Left ventricle myocardium inferior (tissue), 1 donor: Measurements from ENCODE around the gene PC. TPM values are rescaled to one million over a fixed set of nuclear protein-coding genes. Genes with fewer than 3 reads are reported as not detected.
A peak's percentile ranks its signal among the peaks of the same experiment; 100 is the strongest.

Experiments used
- DNase-seq: peaks from one replicate; pipeline ENCODE4 v3.0.0-alpha.2; 2020
- H3K27ac ChIP-seq: fragments of 200-600 bp; replicated peaks from 2 replicates; pipeline ENCODE4 v1.8.0; 2021
- H3K27me3 ChIP-seq: fragments of 200-600 bp; 2 replicates; pipeline ENCODE4 v1.8.0; 2021; ENCODE audit warnings: low read depth
- H3K36me3 ChIP-seq: fragments of 200-600 bp; 2 replicates; pipeline ENCODE4 v1.8.0; 2021
- H3K4me1 ChIP-seq: fragments of 200-600 bp; 2 replicates; pipeline ENCODE4 v1.8.0; 2021
- H3K4me3 ChIP-seq: fragments of 200-600 bp; 2 replicates; pipeline ENCODE4 v1.8.0; 2021; ENCODE audit warnings: mild to moderate bottlenecking, moderate library complexity
- H3K9me3 ChIP-seq: fragments of 200-600 bp; replicated peaks from 2 replicates; pipeline ENCODE4 v1.8.0; 2021
- intact Hi-C: fragments of 100-400 bp; cut with micrococcal nuclease; formaldehyde crosslinking; loops from one replicate; pipeline ENCODE4 v1.11.0; 2022
- total RNA-seq: library from RNA; stranded (reverse); fragmentation: NEBNext Ultra II Directional; extraction: Animal tissue kit (Norgen Biotek cat#: 25700); gene quantifications from one replicate; pipeline ENCODE4 v1.2.1, GENCODE V29; 2021
- TF ChIP-seq, protein P1 (sequence below): fragments of 200-600 bp; IDR thresholded peaks from 2 replicates; pipeline ENCODE4 v1.8.0; 2021; ENCODE audit warnings: antibody characterized with exemption, mild to moderate bottlenecking, borderline replicate concordance
- donor health status: DM: no; HTN: yes; CAD: no; lungs with severe emphysema.

Gene PC
- total RNA-seq, 1 donor from 2014 or later: 10.3 TPM

DNA sequence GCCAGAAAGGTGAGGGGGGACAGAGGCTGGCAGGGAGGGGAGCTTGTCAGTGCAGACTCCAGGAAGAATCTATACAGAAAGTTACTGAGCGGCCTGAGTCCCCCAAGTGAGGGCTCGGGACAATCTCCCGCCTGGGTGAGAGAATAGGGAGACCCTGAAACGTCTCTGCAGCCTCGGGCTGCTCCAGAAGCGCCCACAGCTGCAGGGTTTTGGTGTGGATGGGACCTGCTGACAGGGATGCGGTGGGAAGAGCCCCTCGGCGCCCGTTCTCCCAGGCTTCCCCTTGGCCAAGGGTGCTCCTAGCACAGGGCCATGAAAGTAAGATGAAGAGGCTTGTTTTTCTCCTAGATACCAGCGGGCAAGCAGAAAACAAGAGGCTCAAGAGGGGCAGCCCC, 115.7 kb downstream of the PC start:
- intact Hi-C loops: no loop called here
- peaks cover 45% of the 10 kb centered on the region for H3K4me1 ChIP-seq
- peaks cover 36% of the 10 kb centered on the region for H3K36me3 ChIP-seq
- H3K9me3 ChIP-seq: no peaks in the 10 kb centered on the region
- DNase-seq: no peak
- peak overlapping the region; percentile 95 for H3K27ac ChIP-seq
- H3K27me3 ChIP-seq: no peaks in the 10 kb centered on the region
- peak overlapping the region; percentile 90 for H3K4me3 ChIP-seq
- TF ChIP-seq, protein P1, sequence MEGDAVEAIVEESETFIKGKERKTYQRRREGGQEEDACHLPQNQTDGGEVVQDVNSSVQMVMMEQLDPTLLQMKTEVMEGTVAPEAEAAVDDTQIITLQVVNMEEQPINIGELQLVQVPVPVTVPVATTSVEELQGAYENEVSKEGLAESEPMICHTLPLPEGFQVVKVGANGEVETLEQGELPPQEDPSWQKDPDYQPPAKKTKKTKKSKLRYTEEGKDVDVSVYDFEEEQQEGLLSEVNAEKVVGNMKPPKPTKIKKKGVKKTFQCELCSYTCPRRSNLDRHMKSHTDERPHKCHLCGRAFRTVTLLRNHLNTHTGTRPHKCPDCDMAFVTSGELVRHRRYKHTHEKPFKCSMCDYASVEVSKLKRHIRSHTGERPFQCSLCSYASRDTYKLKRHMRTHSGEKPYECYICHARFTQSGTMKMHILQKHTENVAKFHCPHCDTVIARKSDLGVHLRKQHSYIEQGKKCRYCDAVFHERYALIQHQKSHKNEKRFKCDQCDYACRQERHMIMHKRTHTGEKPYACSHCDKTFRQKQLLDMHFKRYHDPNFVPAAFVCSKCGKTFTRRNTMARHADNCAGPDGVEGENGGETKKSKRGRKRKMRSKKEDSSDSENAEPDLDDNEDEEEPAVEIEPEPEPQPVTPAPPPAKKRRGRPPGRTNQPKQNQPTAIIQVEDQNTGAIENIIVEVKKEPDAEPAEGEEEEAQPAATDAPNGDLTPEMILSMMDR: no peak

DNA sequence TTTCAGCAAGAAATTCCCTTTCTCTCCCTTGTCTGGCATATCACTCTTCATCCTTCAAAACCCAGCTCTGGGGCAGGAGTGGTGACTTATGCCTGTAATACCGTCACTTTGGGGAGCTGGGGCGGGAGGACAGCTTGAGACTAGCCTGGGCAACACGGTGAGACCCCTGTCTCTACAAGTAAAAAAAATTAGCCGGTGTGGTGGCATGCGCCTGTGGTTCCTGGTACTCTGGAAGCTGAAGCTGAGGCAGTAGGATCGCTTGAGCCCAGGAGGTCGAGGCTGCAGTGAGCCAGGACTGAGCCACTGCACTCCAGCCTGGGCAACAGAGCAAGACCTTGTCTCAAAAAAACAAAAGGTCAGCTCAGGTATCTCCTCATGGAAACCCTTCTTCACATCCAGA, 116.3 kb downstream of the PC start:
- Histone ChIP-seq H3K27me3 (no peaks in the 10 kb centered on the region), H3K9me3 (no peaks in the 10 kb centered on the region), H3K4me3 (peak overlapping the region; percentile 90), H3K27ac (no peak overlapping the region), H3K4me1 (peaks cover 45% of the 10 kb centered on the region), H3K36me3 (peaks cover 34% of the 10 kb centered on the region)
- intact Hi-C loops: no loop called here
- DNase-seq: no peak
- TF ChIP-seq, protein P1: no peak

DNA sequence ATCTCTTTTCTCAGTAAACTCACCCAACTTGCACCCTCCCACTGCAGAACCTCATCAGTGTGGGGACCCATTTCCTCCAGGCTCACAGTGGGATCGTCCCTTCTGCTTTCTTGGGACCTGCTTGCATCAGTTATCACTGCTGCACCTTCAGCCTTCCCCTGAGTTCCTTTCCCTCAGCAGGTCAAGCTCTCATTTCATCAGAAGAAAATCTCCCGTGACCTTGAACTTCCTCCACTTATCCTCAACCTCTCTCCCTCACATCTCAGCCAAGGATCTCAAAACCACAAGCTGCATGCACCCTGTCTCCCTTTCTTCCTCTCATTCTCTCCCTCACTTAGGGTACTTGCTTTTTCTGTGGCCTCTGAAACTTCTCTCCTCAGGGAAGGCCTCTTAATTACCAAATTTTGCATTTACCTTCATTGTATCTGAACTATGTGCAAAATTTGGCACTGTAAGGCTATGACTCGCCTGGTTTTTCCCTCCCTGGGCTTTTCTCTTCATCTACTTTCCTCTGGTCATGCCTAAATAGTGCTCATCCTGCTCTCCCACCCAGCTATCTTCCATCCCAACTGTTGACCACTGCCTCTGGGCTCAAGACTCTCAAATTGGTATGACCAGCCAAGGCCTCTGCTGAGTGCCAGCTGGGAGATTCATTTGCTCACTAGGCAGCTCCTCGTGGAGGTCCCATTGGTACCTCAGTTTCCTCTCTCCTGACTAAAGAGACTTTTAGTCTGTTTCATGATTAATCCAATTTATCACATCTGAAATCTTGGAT, 117.7 kb downstream of the PC start:
- Histone ChIP-seq H3K27me3 (no peaks in the 10 kb centered on the region), H3K4me3 (no peak overlapping the region), H3K4me1 (peaks cover 45% of the 10 kb centered on the region), H3K36me3 (peaks cover 21% of the 10 kb centered on the region), H3K9me3 (no peaks in the 10 kb centered on the region), H3K27ac (no peak overlapping the region)
- intact Hi-C loops: no loop called here
- no peak for DNase-seq
- TF ChIP-seq, protein P1: no peak

DNA sequence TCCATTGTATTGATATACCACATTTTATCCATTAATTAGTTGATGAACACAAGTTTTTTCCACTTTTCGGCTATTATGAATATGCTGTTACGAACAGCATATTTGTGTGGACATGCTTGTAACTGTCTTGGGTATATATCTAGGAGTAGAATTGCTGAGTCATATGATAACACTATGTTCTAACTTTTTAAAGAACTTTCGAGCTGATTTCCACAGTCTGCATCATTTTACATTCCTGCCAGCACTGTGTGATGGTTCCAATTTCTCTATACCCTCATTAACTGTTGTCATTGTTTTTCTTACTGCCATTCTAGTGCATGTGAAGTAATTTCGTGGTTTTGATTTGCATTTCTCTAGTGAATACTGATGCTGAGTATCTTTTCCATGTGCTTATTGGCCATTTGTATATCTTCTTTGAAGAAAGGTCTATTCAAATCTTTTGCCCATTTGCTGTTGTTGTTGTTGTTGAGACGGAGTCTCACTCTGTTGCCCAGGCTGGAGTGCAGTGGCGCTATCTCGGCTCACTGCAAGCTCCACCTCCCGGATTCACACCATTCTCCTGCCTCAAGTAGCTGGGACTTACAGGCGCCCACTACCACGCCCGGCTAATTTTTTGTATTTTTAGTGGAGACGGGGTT, 122.3 kb downstream of the PC start:
- Histone ChIP-seq H3K27ac (no peak overlapping the region), H3K4me1 (peaks cover 7% of the 10 kb centered on the region), H3K9me3 (no peaks in the 10 kb centered on the region), H3K36me3 (peaks cover 12% of the 10 kb centered on the region), H3K4me3 (no peak overlapping the region), H3K27me3 (no peaks in the 10 kb centered on the region)
- no peak for DNase-seq
- TF ChIP-seq, protein P1: no peak
- intact Hi-C loops: loop anchor here (2.0 kb wide), 1 partner anchor 141 kb away; no protein-coding TSS in a partner anchor

DNA sequence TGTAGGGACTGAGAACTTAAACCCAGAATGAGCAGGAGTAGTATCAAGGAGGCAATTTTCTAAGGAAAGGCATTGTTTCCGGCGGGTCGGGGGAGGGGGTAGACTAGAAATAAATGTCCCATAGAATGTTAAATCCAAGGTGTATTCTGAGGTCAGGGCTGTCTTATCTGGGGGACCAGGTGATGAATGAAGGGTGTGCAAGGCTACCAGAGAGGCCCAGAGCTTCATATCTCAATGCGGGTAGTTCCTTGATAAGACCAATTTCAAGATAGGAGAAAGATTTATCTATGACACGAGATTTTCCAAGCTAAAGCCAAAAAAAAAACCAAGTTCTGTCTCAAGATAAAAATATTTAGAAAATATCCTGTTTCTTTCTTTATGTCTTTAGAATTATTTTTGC, 123.2 kb downstream of the PC start:
- Histone ChIP-seq H3K4me3 (no peak overlapping the region), H3K27ac (no peak overlapping the region), H3K36me3 (peaks cover 11% of the 10 kb centered on the region), H3K27me3 (no peaks in the 10 kb centered on the region), H3K4me1 (peaks cover 5% of the 10 kb centered on the region), H3K9me3 (no peaks in the 10 kb centered on the region)
- intact Hi-C loops: loop anchor here (2.0 kb wide), 1 partner anchor 140 kb away; no protein-coding TSS in a partner anchor
- DNase-seq: no peak
- TF ChIP-seq, protein P1: no peak
